ENCODE results near the gene DUSP5.
"Not testable (repeated sequence)": the region's sequence is repeated elsewhere in the genome, so short reads cannot be mapped to it uniquely, and the experiment has no call there.

DUSP5 gene

GRCh38 chr10:110497438-110498086 is at the start of gene DUSP5:
Gene DUSP5 (plus strand): TSS chr10:110497907. CDS start chr10:110498122, 215 bp downstream.
- peak; percentile 95 for DNase-seq

- DNase-seq: no peak
Observed at GRCh38 chr10:110448682-110449418, 48.9 kb upstream of the DUSP5 start.

DNA sequence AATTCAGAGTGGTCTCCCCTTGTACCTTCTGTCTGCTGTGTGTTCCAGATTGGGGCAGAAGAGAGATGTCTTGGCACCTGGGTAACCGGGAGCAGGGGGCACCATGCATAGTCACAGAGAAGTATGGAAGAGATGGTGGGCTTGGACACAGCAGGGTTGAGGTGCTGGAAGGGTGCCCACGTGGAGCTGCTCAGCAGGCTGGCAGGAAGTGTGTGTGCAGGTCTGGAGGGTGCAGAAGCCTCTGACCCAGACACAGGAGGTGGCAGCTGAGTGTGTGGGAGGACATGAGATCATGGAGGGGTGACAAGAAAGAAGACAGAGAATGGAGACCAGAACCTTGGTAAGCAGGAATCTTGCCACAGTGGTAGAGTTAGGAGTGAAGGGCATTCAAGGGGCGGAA is 42.3 kb upstream of the DUSP5 start:
- DNase-seq: peak; percentile 42

DNA sequence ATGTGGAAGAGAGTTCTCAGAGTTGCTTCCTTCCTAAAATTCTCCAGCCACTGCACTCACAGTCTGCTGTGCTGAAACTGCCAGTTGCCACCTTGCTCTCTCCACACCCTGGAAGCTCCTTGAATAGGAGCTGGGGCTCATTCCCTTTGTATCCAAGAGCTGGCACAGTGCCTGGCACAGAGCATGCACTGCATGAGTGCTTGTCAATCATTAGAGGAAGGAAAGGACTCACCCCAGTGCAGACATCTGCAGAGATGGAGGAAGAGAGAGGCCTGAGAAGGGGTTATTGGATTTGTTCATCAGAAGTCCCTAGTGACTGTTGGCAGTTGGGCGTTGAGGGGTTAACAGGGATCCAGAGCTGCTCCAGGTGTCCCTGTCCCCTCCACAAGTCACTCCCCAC is 41.7 kb upstream of the DUSP5 start:
- DNase-seq: no peak

GRCh38 chr10:110456523-110457091 is 41.1 kb upstream of the DUSP5 start:
- DNase-seq: no peak

GRCh38 chr10:110457851-110458250 is 39.9 kb upstream of the DUSP5 start:
- DNase-seq: no peak

DNA sequence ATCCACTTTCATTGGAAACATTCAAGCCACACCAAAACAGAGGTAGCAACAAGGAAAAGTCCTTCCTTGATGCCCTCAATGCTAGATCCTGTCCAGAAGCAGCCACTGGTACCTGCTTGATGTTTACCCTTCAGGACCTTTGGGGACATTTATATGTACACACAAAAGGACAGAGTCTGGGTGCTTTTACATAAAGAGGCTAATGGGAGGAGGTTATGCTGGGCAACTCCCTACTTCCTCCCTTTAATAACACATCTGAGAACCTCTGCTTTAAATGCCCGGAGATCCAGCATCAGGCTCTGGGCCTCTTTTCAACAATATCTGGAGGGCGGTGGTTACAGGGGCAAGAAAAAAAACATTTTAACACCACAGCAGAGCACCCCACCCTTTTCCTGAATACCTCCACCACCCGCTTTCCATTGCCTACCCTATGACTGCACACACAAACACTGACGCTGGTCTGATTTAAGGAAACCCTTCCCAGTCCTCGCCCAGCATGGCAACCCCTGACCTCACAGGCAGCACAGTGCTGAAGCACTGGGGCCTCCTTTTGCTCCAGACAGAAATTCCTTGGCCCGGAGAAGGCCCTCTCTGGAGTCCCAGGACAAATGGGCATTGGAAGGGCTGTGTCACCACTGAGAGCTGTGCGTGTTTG is 39.3 kb upstream of the DUSP5 start:
- no peak for DNase-seq

GRCh38 chr10:110459600-110459999 is 38.1 kb upstream of the DUSP5 start:
- no peak for DNase-seq

- peak; percentile 63 for DNase-seq
Observed at GRCh38 chr10:110460111-110460809, 37.4 kb upstream of the DUSP5 start.

DNA sequence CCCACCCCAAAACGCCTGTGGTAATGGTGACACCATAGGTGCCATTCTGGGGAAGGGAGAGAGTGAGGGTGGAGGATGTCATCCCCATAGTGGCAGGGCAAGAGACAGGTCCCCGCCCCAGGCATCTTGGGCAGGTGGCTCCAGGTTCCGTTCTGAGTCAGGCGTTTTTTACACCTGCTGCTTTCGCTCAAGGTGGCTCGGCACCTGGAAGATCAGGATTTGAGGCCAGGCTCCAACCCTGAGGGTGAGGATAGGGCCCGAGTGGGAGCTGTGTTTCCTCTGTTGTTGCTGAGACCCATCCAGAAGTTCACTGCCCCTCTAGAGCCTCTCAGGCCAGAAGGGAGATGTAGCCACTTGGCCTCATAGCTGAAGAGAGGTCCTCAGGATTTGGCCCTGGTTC is 36.6 kb upstream of the DUSP5 start:
- DNase-seq: no peak

DNA sequence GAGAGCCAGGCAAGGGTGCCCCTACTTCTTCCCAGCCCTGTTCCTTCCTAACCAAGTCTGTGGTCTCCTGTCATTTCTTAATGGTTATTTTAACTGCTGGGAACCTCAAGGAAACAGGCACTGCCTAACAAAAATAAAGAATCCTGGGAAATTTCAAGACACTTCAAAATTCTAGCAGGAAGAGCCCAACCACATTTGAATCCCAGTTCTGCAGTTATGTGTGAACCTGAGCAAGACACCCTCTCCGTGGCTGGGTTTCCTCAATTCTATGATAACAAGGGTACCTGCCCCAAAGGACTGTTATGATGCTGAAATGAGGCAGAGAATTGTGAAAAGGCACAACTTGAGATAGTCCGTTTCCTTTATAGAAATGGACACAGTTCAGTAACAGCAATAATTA is 36.2 kb upstream of the DUSP5 start:
- no peak for DNase-seq

GRCh38 chr10:110462166-110463095 is 35.3 kb upstream of the DUSP5 start:
- DNase-seq: no peak

DNA sequence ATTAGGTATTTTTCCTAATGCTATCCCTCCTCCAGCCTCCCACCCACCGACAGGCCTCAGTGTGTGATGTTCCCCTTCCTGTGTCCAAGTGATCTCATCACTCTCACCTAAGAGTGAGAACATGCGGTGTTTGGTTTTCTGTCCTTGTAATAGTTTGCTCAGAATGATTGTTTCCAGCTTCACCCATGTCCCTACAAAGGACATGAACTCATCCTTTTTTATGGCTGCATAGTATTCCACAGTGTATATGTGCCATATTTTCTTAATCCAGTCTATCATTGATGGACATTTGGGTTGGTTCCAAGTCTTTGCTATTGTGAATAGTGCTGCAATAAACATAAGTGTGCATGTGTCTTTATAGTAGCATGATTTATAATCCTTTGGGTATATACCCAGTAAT is 29.4 kb upstream of the DUSP5 start:
- DNase-seq: not testable (repeated sequence)

GRCh38 chr10:110470541-110470940 is 27.2 kb upstream of the DUSP5 start:
- not testable (repeated sequence) for DNase-seq

- no peak for DNase-seq
Observed at GRCh38 chr10:110471566-110472139, 26.1 kb upstream of the DUSP5 start.

DNA sequence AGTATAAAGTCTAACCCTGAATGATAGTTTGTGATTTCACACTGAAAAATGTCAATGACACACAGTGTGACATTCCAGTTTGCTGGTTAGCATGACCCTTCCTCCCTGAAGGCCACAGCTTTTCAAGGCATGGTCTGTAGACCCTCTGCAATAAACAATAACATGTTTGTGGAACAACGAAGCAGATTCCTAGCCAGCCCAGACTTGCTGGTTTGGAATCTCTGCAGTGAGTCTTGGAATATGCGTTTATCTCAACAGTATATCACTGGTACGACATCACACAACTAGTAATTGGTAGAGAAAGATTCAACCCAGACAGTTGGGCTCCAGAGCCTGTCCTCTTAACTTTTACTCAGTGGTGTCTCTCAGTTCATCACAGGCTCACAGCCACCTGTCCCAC is 23.7 kb upstream of the DUSP5 start:
- no peak for DNase-seq

- DNase-seq: no peak
Observed at GRCh38 chr10:110474826-110475225, 22.9 kb upstream of the DUSP5 start.

- no peak for DNase-seq
Observed at GRCh38 chr10:110475722-110476515, 21.8 kb upstream of the DUSP5 start.

DNA sequence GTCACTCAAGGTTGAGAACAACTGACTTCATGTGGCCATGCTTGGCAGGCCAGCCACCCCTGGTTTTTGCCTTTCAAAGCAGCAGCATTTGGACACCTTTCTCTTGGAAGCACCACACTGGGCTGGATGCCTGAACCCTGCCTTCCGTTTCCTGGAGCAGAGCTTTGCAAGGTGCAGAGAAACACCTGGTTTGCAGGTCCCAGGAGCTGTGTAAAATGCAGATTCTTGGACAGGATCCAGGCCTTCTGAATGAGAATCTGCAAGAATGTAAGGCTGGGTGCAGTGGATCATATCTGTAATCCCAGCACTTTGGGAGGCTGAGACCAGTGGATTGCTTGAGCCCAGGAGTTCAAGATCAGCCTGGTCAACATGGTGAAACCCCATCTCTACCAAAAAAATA is 18.0 kb upstream of the DUSP5 start:
- no peak for DNase-seq

GRCh38 chr10:110480387-110480786 is 17.3 kb upstream of the DUSP5 start:
- no peak for DNase-seq

DNA sequence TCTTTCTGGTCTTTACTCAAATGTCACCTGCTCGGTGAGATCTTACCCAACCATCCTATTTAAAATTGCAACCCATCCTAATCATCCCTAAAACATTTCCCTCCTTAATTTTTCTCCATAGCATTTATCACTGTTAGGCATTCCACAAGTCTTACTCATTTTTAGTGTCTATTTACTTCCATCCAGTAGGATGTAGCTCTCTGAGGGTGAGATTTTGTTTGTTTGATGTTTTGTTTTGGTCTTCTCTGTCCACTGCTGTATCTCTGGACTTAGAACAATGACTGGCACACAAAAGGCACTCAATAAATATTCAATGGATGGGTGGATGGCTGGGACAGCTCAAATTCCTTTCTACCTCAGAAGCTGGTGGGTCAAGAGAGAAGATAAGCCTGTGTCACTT is 15.8 kb upstream of the DUSP5 start:
- DNase-seq: no peak

Measured in activated CD8-positive, alpha-beta memory T cell treated with anti-CD3 and anti-CD28 coated beads, Interleukin-2, amount 50 U/mL, for 4 hours (primary cell).